Activated B cell treated with CpG ODN at 0.5 μM for 24 hours (primary cell): ENCODE measurements around the gene C1orf174. TPM values are rescaled to one million over a fixed set of nuclear protein-coding genes. Genes with fewer than 3 reads are reported as not detected.
A peak's percentile ranks its signal among the peaks of the same experiment; 100 is the strongest.
"Not testable (repeated sequence)": the region's sequence is repeated elsewhere in the genome, so short reads cannot be mapped to it uniquely, and the experiment has no call there.

Source experiments
- ATAC-seq: fragments of 200-7000 bp; cut with Tn5 transposase; one replicate; pipeline ENCODE4 v1.10.0; 2021; ENCODE audit warnings: low read depth, mild to moderate bottlenecking, moderate library complexity
- CTCF ChIA-PET: fragments of 350-600 bp; sonication (Branson Sonifier 250); formaldehyde crosslinking; loops from one replicate; lab custom pipeline; 2021; ENCODE audit warnings: antibody characterized with exemption; lab: Charles Lee
- POLR2A ChIA-PET: fragments of 350-600 bp; sonication (Branson Sonifier 250); formaldehyde crosslinking; loops from one replicate; lab custom pipeline; 2021; ENCODE audit warnings: antibody characterized with exemption; lab: Charles Lee
- DNase-seq: peaks from one replicate; pipeline ENCODE4 v3.0.0; 2022
- H3K27ac Mint-ChIP-seq: one replicate; pipeline ENCODE4 v1.8.0; 2020; ENCODE audit warnings: mixed read lengths
- H3K27me3 Mint-ChIP-seq: one replicate; pipeline ENCODE4 v1.8.0; 2021; ENCODE audit warnings: mixed read lengths
- H3K36me3 Mint-ChIP-seq: one replicate; pipeline ENCODE4 v1.8.0; 2021; ENCODE audit warnings: low read depth, mixed read lengths
- H3K4me1 Mint-ChIP-seq: one replicate; pipeline ENCODE4 v1.8.0; 2021; ENCODE audit warnings: mixed read lengths
- H3K4me3 Mint-ChIP-seq: one replicate; pipeline ENCODE4 v1.8.0; 2020; ENCODE audit warnings: mild to moderate bottlenecking, mixed read lengths
- H3K9me3 Mint-ChIP-seq: one replicate; pipeline ENCODE4 v1.8.0; 2020; ENCODE audit warnings: mixed read lengths
- intact Hi-C: fragments of 100-400 bp; cut with micrococcal nuclease; formaldehyde crosslinking; loops from one replicate; pipeline ENCODE4 v1.15.1; 2024
- total RNA-seq: library from RNA; stranded (reverse); gene quantifications from 2 replicates; pipeline ENCODE4 v1.2.3, GENCODE V29; 2022
- TF ChIP-seq, protein P1 (sequence below): fragments of 200-600 bp; IDR thresholded peaks from one replicate; pipeline ENCODE4 v1.8.0; 2022; ENCODE audit warnings: antibody characterized with exemption, mild to moderate bottlenecking

C1orf174 gene
- total RNA-seq, 1 donor from 2014 or later, result 27.5 TPM

DNA sequence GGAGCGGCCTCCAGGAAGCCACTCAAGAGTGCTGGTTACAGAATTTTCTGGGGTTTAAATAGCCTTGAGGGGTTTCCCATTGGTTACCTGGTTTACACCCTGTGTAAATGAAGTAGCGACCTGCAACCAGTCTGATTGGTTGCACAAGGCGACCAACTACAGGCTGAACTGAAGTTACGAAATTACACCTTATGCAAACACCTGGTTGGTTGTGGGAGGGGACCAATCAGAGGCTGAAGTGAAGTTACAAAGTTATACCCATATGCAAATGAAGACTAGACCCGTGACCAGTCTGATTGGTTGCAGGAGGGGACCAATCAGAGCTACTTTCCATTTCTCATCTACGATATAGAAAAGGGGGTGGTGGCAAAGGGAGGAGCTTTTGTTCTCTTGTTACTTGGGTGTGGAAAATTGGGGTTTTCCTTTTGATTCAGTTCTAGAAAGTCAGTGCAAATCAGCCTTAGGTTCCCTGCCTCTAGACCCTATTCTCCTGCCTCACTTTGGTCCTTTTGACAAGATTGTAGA, 22.2 kb upstream of the C1orf174 start:
- DNase-seq (no peak), ATAC-seq (peak; percentile 28)
- TF ChIP-seq, protein P1, sequence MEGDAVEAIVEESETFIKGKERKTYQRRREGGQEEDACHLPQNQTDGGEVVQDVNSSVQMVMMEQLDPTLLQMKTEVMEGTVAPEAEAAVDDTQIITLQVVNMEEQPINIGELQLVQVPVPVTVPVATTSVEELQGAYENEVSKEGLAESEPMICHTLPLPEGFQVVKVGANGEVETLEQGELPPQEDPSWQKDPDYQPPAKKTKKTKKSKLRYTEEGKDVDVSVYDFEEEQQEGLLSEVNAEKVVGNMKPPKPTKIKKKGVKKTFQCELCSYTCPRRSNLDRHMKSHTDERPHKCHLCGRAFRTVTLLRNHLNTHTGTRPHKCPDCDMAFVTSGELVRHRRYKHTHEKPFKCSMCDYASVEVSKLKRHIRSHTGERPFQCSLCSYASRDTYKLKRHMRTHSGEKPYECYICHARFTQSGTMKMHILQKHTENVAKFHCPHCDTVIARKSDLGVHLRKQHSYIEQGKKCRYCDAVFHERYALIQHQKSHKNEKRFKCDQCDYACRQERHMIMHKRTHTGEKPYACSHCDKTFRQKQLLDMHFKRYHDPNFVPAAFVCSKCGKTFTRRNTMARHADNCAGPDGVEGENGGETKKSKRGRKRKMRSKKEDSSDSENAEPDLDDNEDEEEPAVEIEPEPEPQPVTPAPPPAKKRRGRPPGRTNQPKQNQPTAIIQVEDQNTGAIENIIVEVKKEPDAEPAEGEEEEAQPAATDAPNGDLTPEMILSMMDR, result no peak
- H3K4me1 Mint-ChIP-seq, result peaks cover 3% of the 10 kb centered on the region
- no peak overlapping the region for H3K4me3 Mint-ChIP-seq
- no peak overlapping the region for H3K27ac Mint-ChIP-seq
- H3K36me3 Mint-ChIP-seq, result no peaks in the 10 kb centered on the region
- H3K9me3 Mint-ChIP-seq, result peaks cover 3% of the 10 kb centered on the region
- ChIA-PET POLR2A (no interaction called here), CTCF (interaction anchor here (1.4 kb wide), 1 partner anchor 11 kb away, joined by 3 read pairs; no protein-coding TSS in a partner anchor)
- no peaks in the 10 kb centered on the region for H3K27me3 Mint-ChIP-seq
- intact Hi-C loops, result no loop called here

DNA sequence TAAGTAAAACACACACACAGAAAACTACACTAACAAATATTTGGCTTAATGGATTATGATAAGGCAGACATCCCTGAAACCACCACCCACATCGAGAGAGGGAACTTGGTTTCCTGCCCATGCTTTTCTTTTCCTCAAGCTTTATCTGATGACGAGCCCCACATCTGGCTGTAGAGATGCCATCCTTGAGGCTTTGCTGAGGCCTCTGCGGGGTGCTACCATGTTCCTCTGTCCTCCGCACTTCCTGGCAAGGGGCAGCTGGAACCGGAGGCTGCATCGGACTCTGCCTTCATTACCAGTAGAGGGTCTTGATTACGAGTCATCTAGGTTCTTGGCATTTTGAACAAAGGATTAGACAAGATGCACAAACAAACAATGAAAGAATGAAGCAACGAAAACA, 21.7 kb upstream of the C1orf174 start:
- TF ChIP-seq, protein P1, result no peak
- H3K9me3 Mint-ChIP-seq, result peaks cover 3% of the 10 kb centered on the region
- DNase-seq (no peak), ATAC-seq (no peak)
- H3K36me3 Mint-ChIP-seq, result no peaks in the 10 kb centered on the region
- H3K4me1 Mint-ChIP-seq, result peaks cover 3% of the 10 kb centered on the region
- ChIA-PET CTCF (interaction anchor here (1.4 kb wide), 1 partner anchor 10 kb away, joined by 3 read pairs; no protein-coding TSS in a partner anchor), POLR2A (no interaction called here)
- H3K27ac Mint-ChIP-seq, result no peak overlapping the region
- intact Hi-C loops, result no loop called here
- H3K4me3 Mint-ChIP-seq, result no peak overlapping the region
- no peaks in the 10 kb centered on the region for H3K27me3 Mint-ChIP-seq

DNA sequence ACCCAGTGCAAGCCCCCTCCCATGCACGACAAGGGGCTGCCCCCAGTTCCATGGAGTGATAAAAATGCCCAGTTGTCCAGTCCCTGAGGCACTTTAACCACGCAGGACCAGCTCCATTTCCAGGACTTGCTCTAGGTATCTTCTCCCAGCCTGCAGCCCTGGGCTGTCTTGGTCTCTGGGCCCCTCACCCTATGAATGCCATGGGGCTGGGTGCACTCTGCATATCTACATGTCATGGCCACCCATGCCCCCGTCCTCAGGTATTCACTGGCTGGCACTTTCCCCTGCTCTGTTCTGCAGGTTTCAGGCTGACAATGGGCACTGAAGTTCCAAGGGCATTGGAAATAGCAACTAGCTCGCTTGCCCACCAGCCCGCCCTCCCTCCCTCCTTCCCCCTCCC, 19.6 kb upstream of the C1orf174 start:
- TF ChIP-seq, protein P1, result no peak
- ATAC-seq (no peak), DNase-seq (no peak)
- peaks cover 3% of the 10 kb centered on the region for H3K9me3 Mint-ChIP-seq
- no peaks in the 10 kb centered on the region for H3K27me3 Mint-ChIP-seq
- CTCF ChIA-PET, result no interaction called here
- peaks cover 3% of the 10 kb centered on the region for H3K4me1 Mint-ChIP-seq
- intact Hi-C loops, result no loop called here
- no peak overlapping the region for H3K4me3 Mint-ChIP-seq
- H3K36me3 Mint-ChIP-seq, result no peaks in the 10 kb centered on the region
- H3K27ac Mint-ChIP-seq, result no peak overlapping the region
- POLR2A ChIA-PET, result no interaction called here

DNA sequence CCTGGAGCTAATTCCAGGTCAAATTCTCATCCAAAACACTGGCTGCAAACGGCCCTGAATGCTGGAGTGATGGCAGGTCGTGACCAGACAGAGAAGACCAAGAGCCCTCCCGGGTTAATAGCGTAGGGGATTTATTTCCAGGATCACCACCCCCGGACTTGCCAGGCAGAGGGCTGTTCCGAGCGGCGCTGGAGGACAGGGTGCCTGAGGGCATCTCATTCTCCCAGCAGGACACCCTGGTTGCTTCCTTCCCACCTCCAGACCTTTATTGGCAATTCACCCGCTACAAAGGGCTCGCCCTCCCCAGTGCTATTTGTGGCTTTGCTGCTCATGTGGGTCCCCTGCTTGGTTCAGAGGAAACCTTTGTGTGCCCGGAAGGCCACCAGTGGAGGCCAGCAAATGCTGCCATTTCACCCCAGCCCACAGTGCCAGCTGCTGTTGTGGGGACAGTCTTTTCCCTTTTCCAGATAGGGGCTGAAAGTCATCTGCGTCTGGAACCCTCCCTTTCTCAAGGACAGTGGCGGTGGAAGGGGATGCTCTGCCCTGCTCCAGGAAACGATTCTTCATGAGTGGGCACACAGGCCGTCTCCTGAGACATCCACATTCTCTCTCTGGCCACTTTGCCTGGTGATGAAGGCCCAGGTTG, 19.0 kb upstream of the C1orf174 start:
- peaks cover 3% of the 10 kb centered on the region for H3K4me1 Mint-ChIP-seq
- no peaks in the 10 kb centered on the region for H3K36me3 Mint-ChIP-seq
- H3K27ac Mint-ChIP-seq, result no peak overlapping the region
- ChIA-PET CTCF (no interaction called here), POLR2A (no interaction called here)
- TF ChIP-seq, protein P1, result no peak
- peaks cover 3% of the 10 kb centered on the region for H3K9me3 Mint-ChIP-seq
- DNase-seq (no peak), ATAC-seq (no peak)
- intact Hi-C loops, result no loop called here
- no peak overlapping the region for H3K4me3 Mint-ChIP-seq
- H3K27me3 Mint-ChIP-seq, result no peaks in the 10 kb centered on the region

DNA sequence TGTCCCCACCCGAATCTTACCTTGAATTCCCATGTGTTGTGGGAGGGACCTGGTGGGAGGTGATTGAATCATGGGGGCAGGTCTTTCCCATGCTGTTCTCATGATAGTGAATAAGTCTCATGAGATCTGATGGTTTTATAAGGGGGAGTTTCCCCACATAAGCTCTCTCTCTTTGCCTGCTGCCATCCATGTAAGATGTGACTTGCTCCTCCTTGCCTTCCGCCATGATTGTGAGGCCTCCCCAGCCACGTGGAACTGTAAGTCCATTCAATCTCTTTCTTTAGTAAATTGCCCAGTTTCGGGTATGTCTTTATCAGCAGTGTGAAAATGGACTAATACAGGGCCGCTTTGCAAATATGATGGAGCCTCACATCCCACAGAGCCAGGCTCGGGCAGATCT, 18.3 kb upstream of the C1orf174 start:
- intact Hi-C loops, H3K4me1 Mint-ChIP-seq: not testable (repeated sequence)

More for the DNA sequence above, 18.3 kb upstream of the C1orf174 start:
- DNase-seq, H3K27ac Mint-ChIP-seq, H3K9me3 Mint-ChIP-seq, H3K36me3 Mint-ChIP-seq, H3K4me3 Mint-ChIP-seq, ATAC-seq, CTCF ChIA-PET, POLR2A ChIA-PET, H3K27me3 Mint-ChIP-seq: not testable (repeated sequence)
